IMR-90 (cell line): Measurements from ENCODE around the gene KCNK4. TPM values are rescaled to one million over a fixed set of nuclear protein-coding genes. Genes with fewer than 3 reads are reported as not detected.

ENCODE experiments used
- ATAC-seq: fragments of 200-7000 bp; cut with Tn5 transposase; 2 replicates; pipeline ENCODE4 v1.9.1; 2020; ENCODE audit warnings: low read depth, mild to moderate bottlenecking, moderate library complexity
- BruUV-seq: library from RNA; stranded (reverse); fragments of 400-500 nt; replicated peaks from 2 replicates; lab custom pipeline; 2021; lab: Mats Ljungman, UMichigan
- CTCF ChIA-PET: fragments of 300-600 bp; formaldehyde crosslinking; extraction: SDS; loops from one replicate; lab custom pipeline; 2021; ENCODE audit warnings: antibody characterized with exemption; lab: Yijun Ruan, JAX
- POLR2A ChIA-PET: fragments of 300-600 bp; sonication (Branson Sonifier 250); formaldehyde crosslinking; loops from one replicate; lab custom pipeline; 2022; ENCODE audit warnings: antibody characterized with exemption; ENCODE audit not compliant: unreplicated experiment; lab: Charles Lee
- DNase-seq: peaks from one replicate; pipeline ENCODE4 v3.0.0; 2013
- H2AFZ ChIP-seq: replicated peaks from 2 replicates; pipeline ENCODE3; 2013; ENCODE audit warnings: low read length, mild to moderate bottlenecking; ENCODE audit not compliant: poor library complexity
- H2AK5ac ChIP-seq: 2 replicates; pipeline ENCODE4 v1.6.1; 2013; ENCODE audit warnings: low read depth, low read length, inconsistent platforms
- H2AK9ac ChIP-seq: replicated peaks from 2 replicates; pipeline ENCODE3; 2013; ENCODE audit warnings: mild to moderate bottlenecking, low read depth, low read length, moderate library complexity; ENCODE audit not compliant: poor library complexity
- H2BK120ac ChIP-seq: 2 replicates; pipeline ENCODE4 v1.6.1; 2013; ENCODE audit warnings: low read depth, low read length, inconsistent platforms
- H2BK15ac ChIP-seq: 3 replicates; pipeline ENCODE4 v1.6.1; 2013; ENCODE audit warnings: low read depth, low read length, inconsistent platforms
- H2BK20ac ChIP-seq: 2 replicates; pipeline ENCODE4 v1.6.1; 2013; ENCODE audit warnings: low read depth, mild to moderate bottlenecking, inconsistent platforms, low read length, moderate library complexity
- H2BK5ac ChIP-seq: 2 replicates; pipeline ENCODE4 v1.6.1; 2013; ENCODE audit warnings: mild to moderate bottlenecking, low read depth, low read length, inconsistent platforms; ENCODE audit not compliant: poor library complexity, severe bottlenecking
- H3K14ac ChIP-seq: replicated peaks from 2 replicates; pipeline ENCODE4 v1.6.1; 2013; ENCODE audit warnings: low read depth, low read length, inconsistent platforms
- H3K18ac ChIP-seq: 2 replicates; pipeline ENCODE4 v1.6.1; 2013; ENCODE audit warnings: low read depth, low read length, control low read depth
- H3K23ac ChIP-seq: 2 replicates; pipeline ENCODE4 v1.6.1; 2013; ENCODE audit warnings: low read depth, low read length, inconsistent platforms
- H3K27ac ChIP-seq: 2 replicates; pipeline ENCODE4 v1.5.1; 2013; ENCODE audit warnings: mild to moderate bottlenecking, control low read depth, low read length; ENCODE audit not compliant: insufficient read depth
- H3K27me3 ChIP-seq: 2 replicates; pipeline ENCODE4 v1.6.1; 2013; ENCODE audit warnings: low read length; ENCODE audit not compliant: control insufficient read depth, insufficient read depth
- H3K36me3 ChIP-seq: 2 replicates; pipeline ENCODE4 v1.6.1; 2013; ENCODE audit warnings: low read length, mixed read lengths; ENCODE audit not compliant: control insufficient read depth, insufficient read depth
- H3K4ac ChIP-seq: 2 replicates; pipeline ENCODE4 v1.6.1; 2013; ENCODE audit warnings: low read depth, low read length, inconsistent platforms
- H3K4me1 ChIP-seq: 2 replicates; pipeline ENCODE4 v1.6.1; 2013; ENCODE audit warnings: low read length, mixed read lengths; ENCODE audit not compliant: control insufficient read depth, insufficient read depth
- H3K4me2 ChIP-seq: 2 replicates; pipeline ENCODE4 v1.6.1; 2013; ENCODE audit warnings: low read depth, mild to moderate bottlenecking, control low read depth, low read length, moderate library complexity
- H3K4me3 ChIP-seq: 2 replicates; pipeline ENCODE4 v1.5.1; 2013; ENCODE audit warnings: low read depth, mild to moderate bottlenecking, control low read depth, low read length, moderate library complexity; ENCODE audit not compliant: insufficient read depth
- H3K56ac ChIP-seq: 2 replicates; pipeline ENCODE4 v1.6.1; 2013; ENCODE audit warnings: low read length, inconsistent platforms; ENCODE audit not compliant: insufficient read depth; ENCODE audit errors: extremely low read depth
- H3K79me1 ChIP-seq, 2 experiments: 2 replicates each; pipeline ENCODE4 v1.6.1; 2013; ENCODE audit warnings: low read length in 2 of 2, inconsistent platforms in 1 of 2, low read depth in 1 of 2
- H3K9ac ChIP-seq: 2 replicates; pipeline ENCODE4 v1.6.1; 2013; ENCODE audit warnings: low read depth, low read length, control low read depth
- H3K9me1 ChIP-seq: 2 replicates; pipeline ENCODE4 v1.6.1; 2013; ENCODE audit warnings: low read length, inconsistent platforms; ENCODE audit not compliant: insufficient read depth
- H3K9me3 ChIP-seq: 2 replicates; pipeline ENCODE4 v1.6.1; 2013; ENCODE audit warnings: low read length; ENCODE audit not compliant: control insufficient read depth, insufficient read depth
- H4K20me1 ChIP-seq: 2 replicates; pipeline ENCODE4 v1.6.1; 2013; ENCODE audit warnings: low read length, inconsistent platforms; ENCODE audit not compliant: insufficient read depth
- H4K5ac ChIP-seq: 2 replicates; pipeline ENCODE4 v1.6.1; 2013; ENCODE audit warnings: mild to moderate bottlenecking, low read depth, low read length, control low read depth
- H4K8ac ChIP-seq, 2 experiments: 2 replicates each; pipeline ENCODE4 v1.6.1; 2013; ENCODE audit warnings: low read depth in 2 of 2, low read length in 2 of 2, control low read depth in 1 of 2, inconsistent platforms in 1 of 2
- H4K91ac ChIP-seq: 2 replicates; pipeline ENCODE4 v1.6.1; 2013; ENCODE audit warnings: low read depth, low read length, inconsistent platforms; ENCODE audit not compliant: insufficient read depth
- CHD1 ChIP-seq: IDR thresholded peaks from 2 replicates; pipeline ENCODE4 v1.6.1; 2012; ENCODE audit warnings: low read depth, low read length, improper control_type of control experiment
- SMC3 ChIP-seq: fragments of 150-350 bp; IDR thresholded peaks from 2 replicates; pipeline ENCODE4 v1.6.1; 2016; ENCODE audit warnings: low read depth, mild to moderate bottlenecking, antibody characterized with exemption, low read length, moderate library complexity
- WGBS, 2 experiments: methylation state at CpG; one replicate each; pipeline versions ENCODE4 v1.1.5 to v1.1.7; 2013; ENCODE audit warnings: missing lambda C conversion rate in 2 of 2; ENCODE audit not compliant: insufficient read length in 1 of 2; ENCODE audit errors: extremely low coverage in 2 of 2; 5-methylcytosine and 5-hydroxymethylcytosine counted together
- dilution Hi-C: fragments of 300-500 bp; cut with HindIII; formaldehyde crosslinking; loops from one replicate; pipeline ENCODE4 v1.14.3; 2018; ENCODE audit warnings: low sequenced_read_pairs; ENCODE audit not compliant: unreplicated experiment
- in situ Hi-C: fragments of 300-500 bp; cut with MboI; formaldehyde crosslinking; loops from 3 replicates; pipeline ENCODE4 v1.14.3; 2019; ENCODE audit warnings: low sequenced_read_pairs, inconsistent platforms, mixed read lengths
- intact Hi-C: fragments of 100-400 bp; cut with micrococcal nuclease; formaldehyde crosslinking; loops from 2 replicates; pipeline ENCODE4 v1.10.0; 2022
- polyA plus RNA-seq, 3 experiments: library from polyadenylated mRNA; depleted of rRNA; stranded (reverse); fragments of >200 nt; gene quantifications; 2 replicates each; pipeline ENCODE4 v1.2.3, GENCODE V29; 2012; ENCODE audit warnings: low replicate concordance in 1 of 3
- total RNA-seq: library from RNA; depleted of rRNA; stranded (reverse); fragments of >200 nt; gene quantifications from 2 replicates; pipeline ENCODE4 v1.2.3, GENCODE V29; 2012

KCNK4 gene
- total and polyA plus RNA-seq, 2 of the 4 experiments (the other 2 are of a cell fraction) = not detected

DNA sequence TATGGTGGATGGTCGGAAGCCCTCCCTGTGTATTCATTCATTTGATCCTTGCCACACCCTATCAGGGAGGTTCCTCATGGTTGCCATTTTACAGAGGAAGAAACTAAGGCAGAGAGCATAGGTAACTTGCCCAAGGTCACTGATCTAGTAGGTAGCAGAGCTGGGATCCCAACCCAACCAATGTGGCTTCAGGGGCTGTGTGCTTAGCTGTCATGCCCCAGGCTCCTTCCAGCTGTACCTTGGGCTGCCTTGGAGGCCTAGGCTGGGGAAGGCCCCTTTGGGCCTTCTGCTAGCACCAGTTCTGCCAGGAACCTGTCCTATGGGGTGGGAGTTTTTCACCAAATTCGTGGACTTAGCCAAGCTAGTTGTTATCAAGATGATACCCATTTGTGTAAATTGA is 15.3 kb upstream of the KCNK4 start:
- Histone ChIP-seq H2BK120ac (no peak overlapping the region), H4K20me1 (no peaks in the 10 kb centered on the region), H4K8ac (no peak overlapping the region), H4K91ac (no peak overlapping the region), H2AK9ac (no peak overlapping the region), H3K9ac (no peak overlapping the region), H4K5ac (no peak overlapping the region), H3K56ac (no peak overlapping the region), H3K27me3 (no peaks in the 10 kb centered on the region), H3K27ac (no peak overlapping the region), H3K79me1 (peaks cover 9 to 19% of the 10 kb centered on the region in 2 experiments), H2BK5ac (no peak overlapping the region), H3K4me2 (no peak overlapping the region), H3K36me3 (peaks cover 30% of the 10 kb centered on the region), H3K18ac (no peak overlapping the region), H2BK15ac (no peak overlapping the region), H3K23ac (no peak overlapping the region), H2AK5ac (no peak overlapping the region), H2AFZ (no peak overlapping the region), H3K4me3 (no peak overlapping the region), H3K4ac (no peak overlapping the region), H3K4me1 (peaks cover 4% of the 10 kb centered on the region), H2BK20ac (no peak overlapping the region), H3K9me1 (peaks cover 5% of the 10 kb centered on the region; the same call in 1 of the 2 replicates), H3K9me3 (no peaks in the 10 kb centered on the region), H3K14ac (no peak overlapping the region)
- dilution Hi-C loops = no loop called here
- no peak for DNase-seq
- ATAC-seq = no peak
- intact Hi-C loops = no loop called here
- TF ChIP-seq CHD1 = no peak
- TF ChIP-seq SMC3 = no peak
- in situ Hi-C loops = no loop called here
- POLR2A ChIA-PET = no interaction called here
- no CpG with 5 or more reads among the region's 2 CpGs for WGBS, 2 experiments
- CTCF ChIA-PET = interaction anchor here (1.0 to 1.3 kb wide), 2 partner anchors 71 to 79 kb away, joined by 3 to 4 read pairs; no protein-coding TSS in a partner anchor
- BruUV-seq = no TSS peak
